GM19351 (cell line): ENCODE measurements around the gene NPLOC4.

Source experiments
- ATAC-seq: cut with Tn5 transposase; IDR thresholded peaks from one replicate; pipeline ENCODE4 v1.9.1; 2021; ENCODE audit warnings: mild to moderate bottlenecking, moderate library complexity; ENCODE audit not compliant: unreplicated experiment

The NPLOC4 gene

DNA sequence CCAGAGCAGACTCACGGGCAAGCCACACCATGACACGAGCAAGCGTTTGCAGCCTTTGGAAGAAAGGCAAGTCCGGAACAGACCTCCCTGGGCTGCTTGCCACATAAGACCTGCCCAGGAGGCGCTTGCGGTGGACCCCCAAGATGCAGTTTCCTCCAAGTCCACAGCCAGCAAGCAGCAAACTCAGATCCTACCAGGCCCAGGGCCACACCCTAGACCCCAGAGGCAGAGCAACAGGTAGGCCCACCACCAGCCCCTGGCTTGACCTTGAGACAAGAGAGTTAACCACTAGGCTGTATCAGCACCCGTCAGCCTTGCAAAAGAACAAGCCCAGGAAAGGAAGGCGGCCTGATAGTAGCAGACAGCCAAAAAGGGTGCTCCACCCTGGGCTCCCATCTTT lies 87.1 kb downstream of the NPLOC4 start:
- no peak for ATAC-seq

DNA sequence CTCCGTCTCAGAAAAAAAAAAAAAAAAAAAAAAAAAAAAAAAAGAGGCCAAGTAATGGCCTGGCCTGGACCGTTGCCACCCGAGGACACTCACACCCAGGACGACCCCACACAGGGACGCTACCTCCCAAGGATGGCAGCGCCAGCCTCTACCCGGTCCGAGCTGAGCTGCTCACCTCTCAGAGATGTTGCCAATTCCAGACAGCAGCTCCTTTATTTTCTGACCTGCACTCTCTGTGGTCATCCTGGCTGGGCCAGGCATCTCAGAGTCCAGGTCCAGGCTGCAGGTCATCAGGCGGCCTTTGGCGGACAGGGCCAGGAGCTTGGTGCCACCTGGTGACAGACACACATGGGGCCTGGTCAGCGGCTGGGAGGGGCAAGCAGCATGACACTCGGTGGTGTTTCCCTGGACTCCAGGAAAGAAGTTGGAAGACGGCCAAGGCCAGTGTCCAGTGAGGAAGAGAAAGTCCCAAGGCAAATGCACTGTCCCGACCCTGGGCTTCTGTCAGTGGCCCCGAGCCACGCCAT lies 87.8 kb downstream of the NPLOC4 start:
- ATAC-seq = no peak

DNA sequence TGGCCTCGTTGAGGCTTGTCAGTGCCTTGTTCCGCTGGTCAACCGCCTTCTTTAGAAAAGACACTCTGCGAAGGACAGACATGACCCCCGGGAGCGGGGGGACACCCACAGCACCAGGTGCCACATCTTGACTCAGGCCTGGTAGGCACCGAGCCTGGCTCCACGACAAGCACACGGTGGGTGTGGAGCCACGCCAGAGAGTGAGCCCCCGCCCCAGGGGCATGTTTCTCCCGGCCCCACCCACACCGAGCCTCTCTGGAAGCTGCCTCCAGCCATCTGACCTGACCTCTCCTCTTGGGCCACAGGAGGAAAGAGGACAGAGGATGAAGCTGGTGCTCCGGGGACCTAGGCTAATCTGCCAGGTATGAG lies 89.3 kb downstream of the NPLOC4 start:
- ATAC-seq = no peak

DNA sequence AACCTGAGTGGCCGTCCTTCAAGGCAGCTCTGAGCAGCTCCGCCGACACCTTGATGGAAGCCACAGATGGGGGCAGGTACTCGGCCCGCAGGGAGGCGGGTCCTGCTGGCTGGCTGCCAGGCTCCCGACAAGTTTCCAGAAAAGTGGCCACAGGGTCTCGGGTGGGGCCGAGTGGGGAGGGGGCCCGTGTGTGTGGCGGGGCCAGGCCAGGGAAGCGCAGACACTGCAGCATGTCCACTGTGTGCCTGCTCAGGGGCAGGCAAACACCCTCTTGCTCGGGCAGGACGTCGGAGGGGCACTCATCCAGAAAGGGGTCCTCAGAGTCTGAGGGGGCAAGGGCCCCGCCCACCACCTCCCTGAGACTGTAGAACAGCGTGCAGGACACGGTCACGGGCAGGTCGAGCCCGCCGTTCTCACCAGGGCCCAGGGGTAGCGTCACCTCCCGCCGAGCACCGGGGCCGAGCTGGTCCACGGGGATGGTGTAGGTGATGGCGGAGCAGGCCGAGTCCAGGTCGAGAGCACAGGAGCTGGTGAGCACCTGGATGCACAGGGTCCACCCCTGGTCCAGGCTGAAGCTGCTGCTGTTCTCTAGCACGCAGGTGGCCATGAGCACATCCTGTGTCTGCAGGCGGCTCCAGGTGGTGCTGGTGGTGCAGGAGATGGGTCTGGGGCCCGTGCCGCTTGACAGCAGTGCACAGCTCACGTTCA lies 89.9 kb downstream of the NPLOC4 start:
- no peak for ATAC-seq

DNA sequence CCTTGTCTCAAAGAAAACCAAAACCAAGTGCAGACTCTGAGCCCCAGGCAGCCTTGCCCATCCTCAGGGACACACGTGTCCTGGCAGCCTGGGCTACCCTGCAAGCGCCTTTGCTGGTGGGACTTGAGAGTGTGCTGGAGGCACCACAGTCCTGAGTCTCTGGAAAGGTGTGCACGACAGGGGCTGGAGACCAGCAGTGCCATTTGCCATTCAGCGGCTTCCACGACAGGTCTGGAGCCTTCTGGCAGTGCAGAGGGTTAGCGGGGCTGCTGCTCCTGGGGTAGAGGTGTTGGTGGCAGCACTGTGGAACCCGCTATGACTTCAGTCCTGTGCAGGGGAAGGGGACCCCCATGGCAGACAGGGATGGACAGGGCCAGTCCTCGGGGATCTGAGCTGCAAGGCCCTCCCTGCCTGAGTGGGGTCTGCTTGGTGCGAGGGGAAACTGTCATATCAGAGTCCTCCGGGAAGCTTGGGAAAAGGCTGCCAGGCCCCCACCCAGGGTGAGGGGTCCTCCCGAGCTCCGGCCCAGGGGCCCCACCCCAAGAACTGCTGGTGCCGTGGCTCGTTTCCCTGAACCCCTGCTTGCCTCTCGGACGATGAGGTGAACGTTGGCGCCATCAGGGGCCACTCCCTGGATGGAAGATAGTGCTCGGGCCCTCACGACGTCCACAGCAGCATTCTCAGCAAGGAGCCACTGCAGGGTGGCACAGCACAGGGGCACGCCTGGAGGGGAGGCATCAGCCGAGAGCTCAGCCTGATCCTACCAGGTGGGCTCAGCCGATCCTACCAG lies 91.6 kb downstream of the NPLOC4 start:
- ATAC-seq = no peak

DNA sequence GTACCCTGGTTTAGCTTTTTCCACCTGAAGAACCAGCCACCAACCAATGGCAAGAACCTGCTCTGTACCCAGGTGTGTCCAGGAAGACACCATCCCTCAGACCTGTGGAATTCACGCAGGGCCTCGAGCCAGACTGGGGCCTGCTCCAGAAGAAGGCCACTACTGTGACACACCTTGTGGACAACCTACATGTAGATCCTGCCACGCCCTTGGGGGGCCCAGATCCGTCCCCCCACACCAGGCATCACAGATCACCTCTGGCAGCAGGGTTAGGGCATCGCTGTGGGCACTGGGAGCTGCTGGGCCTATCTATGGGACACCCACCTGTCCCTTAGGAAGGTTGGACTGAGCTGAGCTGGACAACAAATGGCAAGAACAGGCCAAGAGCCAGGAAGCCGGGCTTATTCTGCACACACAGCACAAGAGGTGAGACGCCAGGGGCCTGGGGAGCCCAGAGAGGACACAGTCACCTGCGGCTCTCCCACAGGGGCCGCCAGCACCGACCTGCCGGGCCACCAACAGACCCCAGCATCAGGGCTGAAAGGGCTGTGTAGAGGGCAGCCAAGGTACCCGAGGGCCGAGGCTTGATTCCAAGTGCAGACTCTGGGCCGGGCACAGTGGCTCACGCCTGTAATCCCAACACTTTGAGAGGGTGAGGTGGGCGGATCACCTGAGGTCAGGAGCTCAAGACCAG lies 92.5 kb downstream of the NPLOC4 start:
- ATAC-seq = no peak

DNA sequence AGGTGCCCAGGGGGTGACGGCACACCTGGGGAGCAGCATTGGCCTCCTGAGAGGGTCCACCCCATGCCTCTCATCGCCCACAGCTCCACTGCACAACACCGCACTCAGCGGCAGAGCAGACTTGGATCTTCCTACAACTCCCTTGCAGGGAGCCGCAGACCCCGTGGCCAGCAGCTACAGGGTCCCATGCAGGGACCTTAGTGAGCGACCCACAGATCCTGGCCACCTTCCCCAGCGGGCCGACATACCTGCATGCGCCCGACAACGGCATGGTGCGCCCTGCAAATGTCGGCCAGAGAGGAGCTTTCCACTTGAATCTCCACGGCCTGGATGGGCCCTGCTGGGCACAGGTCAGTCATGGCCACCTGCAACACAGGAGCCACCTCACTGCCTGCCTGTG lies 93.2 kb downstream of the NPLOC4 start:
- no peak for ATAC-seq

DNA sequence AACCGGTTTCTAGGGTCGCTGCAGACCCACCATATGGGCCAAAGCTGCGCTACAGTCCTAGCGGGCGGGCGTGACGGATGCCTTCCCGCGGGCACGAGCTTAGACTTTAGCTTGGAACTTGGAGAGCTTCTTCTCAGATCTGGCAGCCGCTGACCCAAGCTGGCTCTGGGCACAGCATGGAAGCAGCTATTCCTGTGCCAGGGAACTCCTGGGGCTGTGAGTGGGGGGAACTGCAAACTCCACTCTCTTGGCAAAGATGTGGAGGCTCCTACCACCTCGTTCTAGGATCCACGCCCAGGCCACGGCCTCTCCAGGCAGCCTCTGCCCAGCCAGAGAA lies 93.6 kb downstream of the NPLOC4 start:
- no peak for ATAC-seq

DNA sequence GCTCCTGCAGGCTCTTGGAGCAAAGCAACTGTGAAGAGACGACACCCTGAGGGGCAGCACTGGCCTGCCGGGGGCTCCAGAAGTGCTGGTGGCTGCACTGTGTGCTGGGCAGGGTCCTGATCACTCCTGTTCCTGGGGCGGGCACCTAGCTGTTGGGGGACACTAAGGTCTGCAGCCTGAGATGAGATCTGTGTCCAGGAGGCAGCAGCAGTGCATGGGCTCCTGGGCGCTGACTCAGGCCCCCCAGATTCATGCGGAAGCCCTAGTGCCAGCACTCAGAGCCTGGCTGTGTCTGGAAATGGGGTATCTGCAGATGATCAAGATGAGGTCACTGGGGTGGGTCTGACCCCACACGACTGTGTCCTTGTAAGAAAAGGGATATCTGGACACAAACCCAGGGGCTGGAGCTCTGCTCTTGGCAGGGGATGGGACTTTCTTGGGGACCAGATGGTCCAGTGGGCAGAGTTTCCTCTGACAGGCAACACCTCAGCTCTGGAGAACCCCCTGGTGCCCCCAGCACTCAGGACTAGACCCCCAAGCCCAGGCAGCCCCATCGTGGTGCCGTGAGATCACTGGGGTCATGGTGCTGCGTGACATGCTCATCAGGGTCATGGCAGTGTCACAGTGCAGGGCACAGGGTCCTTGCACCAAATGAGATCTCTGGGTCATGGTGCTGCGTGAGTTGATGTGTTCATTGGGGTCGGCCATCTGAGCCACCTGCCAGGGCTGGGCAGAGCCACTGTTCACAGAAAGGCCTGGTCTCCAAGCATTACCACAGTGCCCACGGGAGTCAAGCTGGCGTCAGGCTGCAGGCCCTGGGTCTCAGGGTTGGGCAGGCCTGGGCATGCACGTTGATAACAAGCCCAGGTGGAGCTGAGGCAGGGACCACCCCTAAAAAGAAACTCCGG lies 94.2 kb downstream of the NPLOC4 start:
- no peak for ATAC-seq

DNA sequence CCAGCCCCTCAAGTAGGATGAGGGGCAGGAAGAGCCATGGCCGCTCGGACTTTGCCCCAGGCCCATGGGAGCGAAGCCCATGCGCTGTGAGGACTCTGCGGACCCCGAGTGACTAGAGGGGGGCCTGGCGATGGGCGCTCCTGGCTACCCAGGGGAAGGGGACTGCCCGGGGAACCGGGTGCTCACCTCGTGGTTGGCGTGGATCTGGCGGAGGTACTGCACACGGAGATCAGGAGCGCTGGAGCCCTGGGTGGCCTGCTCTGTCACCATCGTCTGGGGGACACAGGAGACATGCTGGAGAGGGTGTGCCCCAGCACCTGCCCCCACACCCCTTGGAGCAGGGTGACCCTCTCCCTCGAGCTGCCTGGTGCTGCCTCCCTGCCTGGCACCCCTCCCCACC lies 95.8 kb downstream of the NPLOC4 start:
- ATAC-seq = no peak

DNA sequence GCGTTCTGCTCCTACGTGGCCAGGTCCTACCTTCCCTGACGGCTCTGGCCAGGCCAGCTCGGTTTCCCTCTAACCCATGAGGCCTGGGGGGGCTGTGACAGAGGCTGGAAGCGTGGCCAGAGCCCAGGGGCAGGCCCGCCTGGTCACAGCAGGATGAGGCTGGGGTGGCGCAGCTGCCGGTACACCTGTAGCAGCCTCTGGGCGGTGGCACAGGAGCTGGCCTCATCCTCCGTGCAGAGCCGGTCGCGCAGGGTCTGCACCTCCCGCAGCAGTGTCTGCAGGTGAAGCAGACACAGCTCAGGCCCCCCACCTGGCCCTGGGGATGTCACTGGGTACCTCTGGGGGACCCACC lies 96.3 kb downstream of the NPLOC4 start:
- no peak for ATAC-seq

DNA sequence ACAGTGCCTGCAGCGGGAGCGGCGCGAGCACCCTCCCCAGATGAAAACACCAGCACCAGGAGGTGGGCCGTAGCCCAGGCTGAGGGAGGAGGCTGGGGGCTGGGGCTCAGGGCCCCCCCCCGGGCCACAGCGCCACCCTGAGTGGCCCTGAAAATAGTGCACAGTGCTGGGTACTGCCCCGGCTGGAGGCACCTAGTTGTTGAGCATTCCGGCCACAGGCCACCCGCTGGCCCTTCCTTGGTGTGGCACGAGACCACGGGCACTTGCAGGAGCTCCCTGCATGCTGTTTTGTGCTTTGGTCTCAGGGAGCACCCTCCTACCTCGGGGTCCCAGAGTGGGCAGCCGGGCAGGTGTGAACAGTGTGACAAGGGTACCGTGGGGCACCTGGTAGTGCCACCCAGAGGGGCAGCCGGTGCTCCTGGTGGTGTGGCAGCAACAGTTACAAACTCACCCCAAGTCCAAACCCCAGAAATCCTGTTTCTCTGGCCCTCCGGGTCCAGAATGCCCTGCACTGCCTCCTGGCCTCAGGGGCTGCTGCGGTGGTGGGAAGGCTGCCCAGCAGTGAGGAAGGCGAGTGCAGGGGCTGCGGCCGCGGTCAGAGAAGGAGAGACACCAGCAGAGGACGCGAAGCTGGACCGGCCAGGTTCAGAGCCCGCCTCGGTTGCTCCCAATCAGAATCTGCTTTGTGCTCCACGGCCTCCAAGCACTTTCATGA lies 96.8 kb downstream of the NPLOC4 start:
- no peak for ATAC-seq

DNA sequence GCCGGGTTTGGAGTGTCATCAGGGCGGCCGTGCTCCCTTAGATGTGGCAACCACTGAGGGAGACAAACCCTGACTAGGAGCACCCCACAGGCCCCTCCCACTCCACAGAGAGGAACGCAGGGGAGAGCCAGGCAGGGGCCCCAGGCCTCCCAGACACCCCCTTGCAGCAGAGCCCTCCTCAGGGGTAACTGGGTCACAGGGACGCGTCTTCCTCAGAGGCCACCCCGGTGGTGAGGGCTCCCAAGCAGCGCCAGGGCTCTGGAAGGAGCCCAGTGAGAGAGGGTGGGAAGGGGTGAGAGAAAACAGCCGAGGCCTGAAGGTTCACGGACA lies 97.4 kb downstream of the NPLOC4 start:
- ATAC-seq = no peak

DNA sequence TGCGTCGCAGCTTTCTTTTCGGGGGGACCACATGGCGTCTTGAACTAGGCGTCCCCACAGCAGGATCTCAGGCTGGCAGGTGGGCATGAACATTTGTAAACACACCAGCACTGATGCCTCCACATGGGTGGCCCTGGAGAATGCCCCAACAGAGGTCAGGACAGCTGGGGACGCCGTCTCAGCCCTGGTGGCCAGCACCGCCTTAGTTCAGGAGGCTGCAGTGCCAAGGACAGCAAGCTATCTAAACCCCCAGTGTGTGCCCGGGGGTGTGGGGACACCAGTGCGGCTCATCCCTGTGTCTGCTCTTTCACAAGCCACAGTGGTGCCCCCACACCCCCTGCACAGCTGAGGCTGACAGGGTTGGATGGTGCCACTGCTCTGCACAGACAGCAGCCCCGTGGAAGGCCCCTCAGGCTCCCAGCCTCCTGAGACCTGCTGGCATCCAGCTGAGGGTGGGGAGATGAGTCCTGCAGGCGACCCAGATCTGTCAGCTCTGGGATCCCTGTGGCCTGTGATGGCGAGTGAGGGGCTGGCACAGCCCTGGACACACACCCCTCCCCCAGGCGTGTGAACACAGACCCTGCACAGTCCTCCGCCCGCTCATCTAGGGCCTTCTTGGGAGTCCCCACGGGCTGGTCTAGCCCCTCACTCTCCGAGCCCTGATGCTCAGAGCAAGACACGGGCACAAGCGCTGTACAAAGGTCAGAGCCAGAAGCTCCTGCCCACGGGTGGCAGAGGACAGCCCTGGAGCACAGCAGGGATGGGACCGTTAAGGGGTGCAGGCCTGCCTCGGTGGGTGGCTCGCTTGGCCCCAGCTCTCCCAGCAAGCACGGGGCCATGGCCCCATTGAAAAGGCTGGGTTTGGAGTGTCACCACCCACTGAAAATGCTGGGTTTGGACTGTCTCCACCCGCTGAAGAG lies 98.0 kb downstream of the NPLOC4 start:
- ATAC-seq = no peak

DNA sequence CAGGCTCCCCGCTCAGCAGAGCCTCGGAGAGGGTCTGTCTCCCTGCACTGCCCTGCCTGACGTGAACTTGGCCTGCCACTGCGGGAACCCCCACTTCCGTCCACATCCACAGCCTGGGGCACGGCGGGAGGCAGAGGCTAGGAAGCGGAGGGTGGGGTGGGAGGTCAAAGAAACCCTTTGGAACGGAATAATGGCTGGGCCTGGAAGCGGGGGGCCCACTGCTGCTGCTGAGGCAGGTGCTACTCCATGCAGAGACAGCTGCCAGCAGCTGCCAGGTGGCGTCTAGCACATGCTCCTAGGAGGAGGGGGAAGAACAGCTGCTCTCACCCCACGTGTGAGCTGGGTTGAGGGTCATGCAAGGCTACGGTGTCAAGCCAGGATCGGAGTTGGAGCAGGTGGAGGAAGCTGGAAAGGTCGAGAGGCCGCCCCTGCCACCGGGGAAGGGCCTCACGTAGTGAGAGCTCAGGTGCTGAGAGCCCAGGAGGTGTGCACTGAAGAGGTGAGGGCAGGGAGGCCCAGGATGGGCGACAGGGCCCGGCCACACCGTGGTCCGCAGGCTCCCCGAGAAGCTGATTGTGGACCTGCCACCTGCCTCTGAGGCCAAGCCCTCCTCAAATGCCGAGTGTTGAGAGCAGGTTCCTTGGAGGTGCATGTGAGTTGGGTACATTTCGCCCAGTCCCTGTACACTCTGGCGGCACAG lies 98.9 kb downstream of the NPLOC4 start:
- no peak for ATAC-seq

DNA sequence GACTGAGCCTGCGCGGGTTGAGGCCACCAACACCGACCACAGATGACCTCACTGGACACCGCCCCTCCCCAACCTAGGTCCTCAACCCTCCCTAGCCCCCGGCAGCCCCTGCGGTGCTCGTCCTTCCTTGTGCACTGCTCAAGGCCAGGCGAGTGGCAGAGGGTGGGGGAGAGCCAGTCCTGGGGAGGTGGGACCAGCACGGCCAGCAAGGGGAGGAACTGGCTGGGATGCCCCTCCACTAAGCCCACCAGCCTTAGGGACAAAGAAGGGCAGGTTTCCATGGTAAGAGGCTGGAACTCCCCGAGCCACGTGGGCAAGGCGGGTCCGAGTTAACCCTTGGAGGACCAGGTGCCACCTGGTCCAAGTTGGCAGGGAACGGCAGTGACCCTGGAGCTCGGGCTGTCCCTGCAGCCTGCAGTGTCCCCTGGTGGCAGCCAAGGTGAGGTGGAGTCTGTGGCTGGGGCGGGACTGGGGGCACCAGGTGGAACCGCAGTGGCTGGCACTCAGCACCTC lies 99.5 kb downstream of the NPLOC4 start:
- no peak for ATAC-seq

DNA sequence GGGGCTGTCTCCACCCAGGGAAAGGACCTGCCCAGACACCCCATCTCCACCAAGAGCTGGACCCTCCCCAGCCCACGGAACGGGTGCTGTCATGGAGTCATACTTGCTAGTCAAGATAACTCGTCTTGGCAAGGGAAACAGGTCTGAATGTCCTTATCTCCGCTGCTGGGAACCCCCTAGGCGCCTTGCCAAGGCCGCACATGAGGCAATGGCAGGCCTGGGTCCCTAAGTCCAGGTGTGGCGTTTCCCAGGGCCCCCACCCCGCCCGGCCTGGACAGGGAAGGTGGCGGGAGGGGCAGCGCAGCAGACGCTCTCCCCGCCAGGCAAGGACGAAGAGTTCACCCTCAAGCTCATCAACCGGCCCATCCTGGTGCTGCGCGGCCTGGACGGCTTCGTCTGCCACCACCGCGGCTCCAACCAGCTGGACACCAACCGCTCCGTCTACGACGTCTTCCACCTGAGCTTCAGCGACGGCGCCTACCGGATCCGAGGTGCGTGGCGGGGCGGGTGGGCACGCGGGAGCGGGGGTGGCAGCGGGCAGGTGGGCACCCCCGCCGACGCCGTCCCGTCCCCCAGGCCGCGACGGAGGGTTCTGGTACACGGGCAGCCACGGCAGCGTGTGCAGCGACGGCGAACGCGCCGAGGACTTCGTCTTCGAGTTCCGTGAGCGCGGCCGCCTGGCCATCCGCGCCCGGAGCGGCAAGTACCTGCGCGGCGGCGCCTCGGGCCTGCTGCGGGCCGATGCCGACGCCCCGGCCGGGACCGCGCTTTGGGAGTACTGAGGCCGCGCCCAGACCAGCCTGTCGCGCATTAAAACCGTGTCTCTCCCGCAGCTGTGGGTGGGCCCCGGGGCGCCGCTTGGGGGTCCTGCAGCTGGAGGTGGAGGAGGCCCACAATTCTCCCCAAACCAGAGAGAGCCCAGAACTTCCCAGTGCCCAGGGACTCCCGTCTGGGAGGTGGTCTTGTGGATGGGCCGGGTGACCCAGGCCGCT lies 100.3 kb downstream of the NPLOC4 start:
- ATAC-seq = no peak
